OCI-LY7 (cell line): ENCODE results near the gene GFY. TPM values are rescaled to one million over a fixed set of nuclear protein-coding genes. Genes with fewer than 3 reads are reported as not detected.
A peak's percentile ranks its signal among the peaks of the same experiment; 100 is the strongest.

ENCODE experiments used
- BruUV-seq: library from RNA; stranded (reverse); fragments of 400-500 nt; replicated peaks from 2 replicates; lab custom pipeline; 2021; lab: Mats Ljungman, UMichigan
- CTCF ChIA-PET: fragments of 300-600 bp; sonication (Branson Sonifier 250); formaldehyde crosslinking; loops from one replicate; lab custom pipeline; 2022; ENCODE audit warnings: antibody characterized with exemption; ENCODE audit not compliant: unreplicated experiment; lab: Charles Lee
- POLR2A ChIA-PET: fragments of 300-600 bp; sonication (Branson Sonifier 250); formaldehyde crosslinking; loops from one replicate; lab custom pipeline; 2022; ENCODE audit warnings: antibody characterized with exemption; lab: Charles Lee
- DNase-seq: peaks from one replicate; pipeline ENCODE4 v3.0.0-alpha.2; 2015; ENCODE audit warnings: low spot score
- H2AFZ ChIP-seq: fragments of 200-600 bp; sonication (generic), shearing (Covaris generic); 2 replicates; pipeline ENCODE4 v1.6.1; 2014; ENCODE audit warnings: mild to moderate bottlenecking, antibody characterized with exemption, low read length, moderate library complexity
- H3K27ac ChIP-seq: fragments of 200-600 bp; sonication (generic); 2 replicates; pipeline ENCODE4 v1.5.1; 2014; ENCODE audit warnings: mixed run types, low read depth, mild to moderate bottlenecking, moderate library complexity, low read length, inconsistent platforms; ENCODE audit not compliant: poor library complexity, severe bottlenecking
- H3K36me3 ChIP-seq: fragments of 200-600 bp; sonication (generic); 2 replicates; pipeline ENCODE4 v1.6.1; 2014; ENCODE audit warnings: mild to moderate bottlenecking, antibody characterized with exemption, low read length, moderate library complexity, mixed read lengths; ENCODE audit not compliant: insufficient read depth
- H3K4me1 ChIP-seq: fragments of 200-600 bp; sonication (generic); 2 replicates; pipeline ENCODE4 v1.5.1; 2014; ENCODE audit warnings: mild to moderate bottlenecking, low read length; ENCODE audit not compliant: insufficient read depth, poor library complexity, severe bottlenecking
- H3K4me2 ChIP-seq: fragments of 200-600 bp; sonication (generic); 2 replicates; pipeline ENCODE4 v1.6.1; 2014; ENCODE audit warnings: mild to moderate bottlenecking, low read length
- H3K4me3 ChIP-seq: fragments of 200-600 bp; sonication (generic); 2 replicates; pipeline ENCODE4 v1.5.1; 2014; ENCODE audit warnings: mild to moderate bottlenecking, low read depth, low read length; ENCODE audit not compliant: poor library complexity, severe bottlenecking
- H3K79me2 ChIP-seq: fragments of 200-600 bp; sonication (generic); 2 replicates; pipeline ENCODE4 v1.6.1; 2016; ENCODE audit warnings: low read depth, mild to moderate bottlenecking, low read length, moderate library complexity, mixed read lengths; ENCODE audit not compliant: insufficient read depth
- H3K9me2 ChIP-seq: fragments of 200-600 bp; sonication (generic); 2 replicates; pipeline ENCODE4 v1.6.1; 2016; ENCODE audit warnings: mild to moderate bottlenecking, low read length, mixed read lengths; ENCODE audit not compliant: insufficient read depth
- H3K9me3 ChIP-seq: fragments of 200-600 bp; sonication (generic); 2 replicates; pipeline ENCODE4 v1.6.1; 2014; ENCODE audit warnings: mild to moderate bottlenecking, mixed run types, low read length, mixed read lengths
- H4K20me1 ChIP-seq: fragments of 200-600 bp; sonication (generic); 2 replicates; pipeline ENCODE4 v1.6.1; 2014; ENCODE audit warnings: mild to moderate bottlenecking, antibody characterized with exemption, low read length, moderate library complexity, mixed read lengths; ENCODE audit not compliant: insufficient read depth
- CTCF ChIP-seq: fragments of 200-600 bp; sonication (generic); conservative IDR thresholded peaks from 2 replicates; pipeline ENCODE4 v1.5.1; 2014; ENCODE audit warnings: mild to moderate bottlenecking, antibody characterized with exemption, low read length, moderate library complexity, mixed read lengths
- EZH2phosphoT487 ChIP-seq: fragments of 200-600 bp; sonication (generic); IDR thresholded peaks from 2 replicates; pipeline ENCODE4 v1.6.1; 2018; ENCODE audit warnings: low read depth, borderline replicate concordance, mild to moderate bottlenecking, mixed run types, antibody characterized with exemption, low read length, moderate library complexity, mixed read lengths
- intact Hi-C: fragments of 100-400 bp; cut with micrococcal nuclease; formaldehyde crosslinking; loops from one replicate; pipeline ENCODE4 v1.10.0; 2022; ENCODE audit not compliant: unreplicated experiment
- total RNA-seq, 2 experiments: library from RNA; depleted of rRNA in 1 of 2; stranded (reverse); fragments of >200 nt in 1 of 2; shearing (Covaris generic) in 1 of 2; gene quantifications; 2 replicates each; pipeline ENCODE4 v1.2.3, GENCODE V29; 2014 to 2022

Gene GFY
- total RNA-seq, 2 experiments from 2014 or later = not detected

DNA sequence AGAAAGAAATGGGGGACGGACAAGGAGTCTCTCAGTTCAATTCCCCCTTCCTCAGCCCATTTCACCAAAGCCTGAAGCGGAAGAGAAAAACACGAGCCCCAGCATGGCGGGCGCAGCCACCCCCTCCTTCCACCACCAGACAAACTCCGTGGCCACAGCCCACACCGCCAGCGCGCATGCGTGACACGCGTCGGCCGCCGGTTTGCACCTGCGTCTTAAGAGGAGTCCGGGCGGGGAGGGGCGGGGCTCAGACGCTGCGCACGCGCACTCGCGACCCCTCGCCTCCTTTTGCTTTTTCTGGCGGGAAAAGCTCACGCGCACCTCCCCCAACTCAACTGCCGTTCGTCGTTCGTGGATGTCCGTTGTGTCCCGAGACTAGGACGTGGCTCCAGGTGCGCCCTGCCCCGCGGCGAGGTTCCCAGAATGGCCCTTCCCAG lies 37.2 kb upstream of the GFY start, which contains the start of gene KASH5:
TSS of gene KASH5 (plus strand) at position 314 of the 437 bp plus-strand sequence. CDS start 2,635 bp downstream, outside the sequence.
- ChIA-PET CTCF (interaction anchor here (0.6 kb wide), 1 partner anchor 16 kb away, joined by 5 read pairs; no protein-coding TSS in a partner anchor), POLR2A (interaction anchor here (0.6 to 1.1 kb wide), 4 partner anchors 8 to 57 kb away, joined by 3 to 6 read pairs (median 4); no protein-coding TSS in a partner anchor)
- no peaks in the 10 kb centered on the region for H3K36me3 ChIP-seq
- no peak for TF ChIP-seq CTCF
- no peak for TF ChIP-seq EZH2phosphoT487
- peaks cover 65% of the 10 kb centered on the region for H3K4me1 ChIP-seq
- peaks cover under 1% of the 10 kb centered on the region; the same call in 1 of the 2 replicates for H3K9me3 ChIP-seq
- H2AFZ ChIP-seq = peak within 1 kb of the TSS; percentile 19; the same call in 1 of the 2 replicates
- no TSS peak for BruUV-seq
- DNase-seq = peak; percentile 98
- no peaks in the 10 kb centered on the region for H4K20me1 ChIP-seq
- no peaks in the 10 kb centered on the region for H3K79me2 ChIP-seq
- H3K4me2 ChIP-seq = peak within 1 kb of the TSS; percentile 78
- H3K4me3 ChIP-seq = peak within 1 kb of the TSS; percentile 54
- H3K9me2 ChIP-seq = no peaks in the 10 kb centered on the region
- H3K27ac ChIP-seq = peak within 1 kb of the TSS; percentile 92
- intact Hi-C loops = no loop called here

DNA sequence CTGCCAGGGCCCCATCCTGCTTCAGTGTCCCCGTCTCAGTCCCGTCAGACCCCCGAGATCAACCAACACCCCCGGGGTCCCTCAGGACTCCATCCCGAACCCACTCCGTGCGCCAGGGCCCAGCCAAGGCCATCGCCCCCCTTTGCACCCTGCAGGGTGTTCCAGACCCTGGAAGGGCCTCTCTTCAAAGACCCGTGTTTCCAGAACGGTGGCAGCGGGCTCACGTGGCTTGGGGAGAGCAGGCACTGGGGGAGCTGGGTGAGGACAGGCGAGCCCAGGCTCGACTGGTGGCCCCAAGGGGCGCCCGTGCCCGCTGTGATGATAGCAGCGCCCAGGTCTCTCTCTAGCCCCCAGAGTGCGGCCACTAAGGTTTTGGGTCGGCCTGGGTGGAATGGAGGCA lies 35.8 kb upstream of the GFY start:
- ChIA-PET POLR2A (no interaction called here), CTCF (no interaction called here)
- H3K4me3 ChIP-seq = no peak overlapping the region
- DNase-seq = peak; percentile 24
- no peaks in the 10 kb centered on the region for H3K9me2 ChIP-seq
- peaks cover 79% of the 10 kb centered on the region for H3K4me1 ChIP-seq
- no peaks in the 10 kb centered on the region for H3K79me2 ChIP-seq
- H3K9me3 ChIP-seq = no peaks in the 10 kb centered on the region; the same call in 1 of the 2 replicates
- peak overlapping the region; percentile 78; the same call in 1 of the 2 replicates for H3K4me2 ChIP-seq
- TF ChIP-seq EZH2phosphoT487 (no peak), CTCF (no peak)
- peak overlapping the region; percentile 92 for H3K27ac ChIP-seq
- H3K36me3 ChIP-seq = no peaks in the 10 kb centered on the region
- peak overlapping the region; percentile 18; the same call in 1 of the 2 replicates for H2AFZ ChIP-seq
- no peaks in the 10 kb centered on the region for H4K20me1 ChIP-seq
- intact Hi-C loops = no loop called here
- BruUV-seq = no TSS peak
